SH-SY5Y (cell line): ENCODE data around the gene UPF3A.

ENCODE experiments used
- GATA2 ChIP-seq: IDR thresholded peaks from 2 replicates; pipeline ENCODE4 v1.6.1; 2011; ENCODE audit warnings: mild to moderate bottlenecking, low read depth, low read length
- GATA3 ChIP-seq: IDR thresholded peaks from 2 replicates; pipeline ENCODE4 v1.6.1; 2011; ENCODE audit warnings: low read depth, mild to moderate bottlenecking, low read length, moderate library complexity

DNA sequence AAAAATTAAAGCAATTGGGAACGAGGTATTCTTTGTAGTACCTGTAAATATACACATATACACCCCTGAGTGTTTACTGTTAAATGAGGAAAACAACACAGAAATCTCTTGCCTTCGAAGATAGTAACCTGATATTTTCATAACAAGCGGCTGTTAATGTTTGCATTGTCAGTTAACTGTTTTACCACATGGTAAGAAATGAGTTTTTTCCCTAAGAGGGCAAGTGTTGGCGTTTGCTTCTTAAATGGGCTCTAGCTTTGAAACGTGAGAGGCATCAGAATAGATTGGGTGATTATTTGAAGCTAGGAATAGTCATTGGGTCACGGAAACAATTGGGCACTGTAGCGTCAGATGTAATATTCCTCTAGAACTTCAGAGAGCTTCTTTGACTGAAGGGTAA is 22.0 kb upstream of the UPF3A start:
- TF ChIP-seq GATA3 (no peak), GATA2 (no peak)
